Activated CD4-positive, alpha-beta memory T cell treated with anti-CD3 and anti-CD28 coated beads, Interleukin-2, amount 10 ng/mL, durations not matched to agents 7 days and 5 days (primary cell): Measurements from ENCODE around the gene DAPK1. TPM values are rescaled to one million over a fixed set of nuclear protein-coding genes. Genes with fewer than 3 reads are reported as not detected.
"Not testable (repeated sequence)": the region's sequence is repeated elsewhere in the genome, so short reads cannot be mapped to it uniquely, and the experiment has no call there.

Source experiments
- CTCF ChIA-PET: fragments of 350-600 bp; sonication (Branson Sonifier 250); formaldehyde crosslinking; loops from one replicate; lab custom pipeline; 2021; ENCODE audit warnings: antibody characterized with exemption, inconsistent platforms; lab: Charles Lee
- POLR2A ChIA-PET: fragments of 350-600 bp; sonication (Branson Sonifier 250); formaldehyde crosslinking; loops from one replicate; lab custom pipeline; 2021; ENCODE audit warnings: antibody characterized with exemption; lab: Charles Lee
- DNase-seq: peaks from one replicate; pipeline ENCODE4 v3.0.0-alpha.2; 2020
- H3K27ac Mint-ChIP-seq: one replicate; pipeline ENCODE4 v1.8.0; 2021; ENCODE audit warnings: mild to moderate bottlenecking, mixed read lengths
- H3K27me3 Mint-ChIP-seq: one replicate; pipeline ENCODE4 v1.8.0; 2021; ENCODE audit warnings: mixed read lengths
- H3K36me3 Mint-ChIP-seq: one replicate; pipeline ENCODE4 v1.8.0; 2021; ENCODE audit warnings: low read depth, mixed read lengths
- H3K4me1 Mint-ChIP-seq: one replicate; pipeline ENCODE4 v1.8.0; 2021; ENCODE audit warnings: mixed read lengths
- H3K4me3 Mint-ChIP-seq: one replicate; pipeline ENCODE4 v1.8.0; 2021; ENCODE audit warnings: mild to moderate bottlenecking, mixed read lengths
- H3K9me3 Mint-ChIP-seq: one replicate; pipeline ENCODE4 v1.8.0; 2021; ENCODE audit warnings: mixed read lengths
- total RNA-seq, 2 experiments: library from RNA; stranded (reverse); gene quantifications; one replicate each; pipeline ENCODE4 v1.2.3, GENCODE V29; 2021

Gene DAPK1
- total RNA-seq, 2 experiments from 2014 or later: 0.50 to 0.86 TPM

- CTCF ChIA-PET: no interaction called here
- Mint-ChIP-seq H3K27me3 (peaks cover 5% of the 10 kb centered on the region), H3K4me3 (no peak overlapping the region), H3K4me1 (no peaks in the 10 kb centered on the region), H3K36me3 (no peaks in the 10 kb centered on the region), H3K9me3 (no peaks in the 10 kb centered on the region), H3K27ac (no peak overlapping the region)
- POLR2A ChIA-PET: no interaction called here
- no peak for DNase-seq
Measured at GRCh38 chr9:87547671-87548081, 50.0 kb downstream of the DAPK1 start.

GRCh38 chr9:87548159-87548558, 50.5 kb downstream of the DAPK1 start:
- POLR2A ChIA-PET: no interaction called here
- H3K27me3 Mint-ChIP-seq: peaks cover 5% of the 10 kb centered on the region
- H3K4me3 Mint-ChIP-seq: no peak overlapping the region
- no peaks in the 10 kb centered on the region for H3K36me3 Mint-ChIP-seq
- CTCF ChIA-PET: no interaction called here
- no peak for DNase-seq
- no peaks in the 10 kb centered on the region for H3K4me1 Mint-ChIP-seq
- no peaks in the 10 kb centered on the region for H3K9me3 Mint-ChIP-seq
- no peak overlapping the region for H3K27ac Mint-ChIP-seq

- CTCF ChIA-PET, H3K4me1 Mint-ChIP-seq, H3K36me3 Mint-ChIP-seq, H3K27ac Mint-ChIP-seq, H3K4me3 Mint-ChIP-seq, H3K9me3 Mint-ChIP-seq, DNase-seq, H3K27me3 Mint-ChIP-seq, POLR2A ChIA-PET: not testable (repeated sequence)
Measured at GRCh38 chr9:87549088-87549487, 51.4 kb downstream of the DAPK1 start.

GRCh38 chr9:87549791-87550190, 52.1 kb downstream of the DAPK1 start:
- Mint-ChIP-seq H3K27ac (no peak overlapping the region), H3K9me3 (no peaks in the 10 kb centered on the region), H3K4me3 (no peak overlapping the region), H3K36me3 (no peaks in the 10 kb centered on the region), H3K4me1 (no peaks in the 10 kb centered on the region), H3K27me3 (peaks cover 5% of the 10 kb centered on the region)
- ChIA-PET POLR2A (no interaction called here), CTCF (no interaction called here)
- no peak for DNase-seq

- POLR2A ChIA-PET: no interaction called here
- Mint-ChIP-seq H3K27ac (no peak overlapping the region), H3K36me3 (no peaks in the 10 kb centered on the region), H3K27me3 (peaks cover 5% of the 10 kb centered on the region), H3K9me3 (no peaks in the 10 kb centered on the region), H3K4me3 (no peak overlapping the region), H3K4me1 (no peaks in the 10 kb centered on the region)
- no peak for DNase-seq
- CTCF ChIA-PET: no interaction called here
Measured at GRCh38 chr9:87550253-87550954, 52.7 kb downstream of the DAPK1 start.

GRCh38 chr9:87551772-87552217, 54.1 kb downstream of the DAPK1 start:
- Mint-ChIP-seq H3K4me3 (no peak overlapping the region), H3K27me3 (peaks cover 4% of the 10 kb centered on the region), H3K36me3 (no peaks in the 10 kb centered on the region), H3K4me1 (no peaks in the 10 kb centered on the region), H3K27ac (no peak overlapping the region), H3K9me3 (no peaks in the 10 kb centered on the region)
- ChIA-PET POLR2A (no interaction called here), CTCF (no interaction called here)
- DNase-seq: no peak

GRCh38 chr9:87554171-87554910, 56.7 kb downstream of the DAPK1 start:
- DNase-seq: no peak
- Mint-ChIP-seq H3K27ac (no peak overlapping the region), H3K4me1 (no peaks in the 10 kb centered on the region), H3K36me3 (no peaks in the 10 kb centered on the region), H3K9me3 (no peaks in the 10 kb centered on the region), H3K27me3 (peaks cover 1% of the 10 kb centered on the region), H3K4me3 (no peak overlapping the region)
- POLR2A ChIA-PET: no interaction called here
- CTCF ChIA-PET: no interaction called here

DNA sequence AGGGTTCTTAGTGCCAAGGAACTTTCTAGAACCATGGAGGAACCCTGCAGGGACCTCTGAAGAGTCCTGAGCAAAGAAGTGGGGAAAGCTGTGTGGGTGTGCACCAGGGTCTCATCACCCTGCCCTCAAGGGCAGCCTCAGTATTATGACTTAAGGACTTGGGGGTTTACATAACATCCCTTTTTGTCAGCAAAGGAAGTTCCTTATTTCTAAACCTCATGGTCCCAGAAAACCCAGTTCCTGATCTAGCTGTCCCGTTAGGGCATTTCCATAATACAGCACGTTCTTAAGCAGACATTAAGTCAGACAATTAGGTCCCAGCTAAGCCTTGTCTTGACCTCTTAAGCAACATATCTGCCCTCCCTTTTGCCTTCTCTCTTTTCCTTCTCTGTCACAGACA, 57.3 kb downstream of the DAPK1 start:
- ChIA-PET POLR2A (no interaction called here), CTCF (no interaction called here)
- Mint-ChIP-seq H3K4me3 (no peak overlapping the region), H3K36me3 (no peaks in the 10 kb centered on the region), H3K4me1 (no peaks in the 10 kb centered on the region), H3K9me3 (no peaks in the 10 kb centered on the region), H3K27me3 (peaks cover 1% of the 10 kb centered on the region), H3K27ac (no peak overlapping the region)
- DNase-seq: no peak

GRCh38 chr9:87556039-87556438, 58.4 kb downstream of the DAPK1 start:
- H3K27ac Mint-ChIP-seq: no peak overlapping the region
- POLR2A ChIA-PET: no interaction called here
- no peaks in the 10 kb centered on the region for H3K4me1 Mint-ChIP-seq
- DNase-seq: no peak
- H3K27me3 Mint-ChIP-seq: peaks cover 1% of the 10 kb centered on the region
- H3K36me3 Mint-ChIP-seq: no peaks in the 10 kb centered on the region
- no peak overlapping the region for H3K4me3 Mint-ChIP-seq
- no peaks in the 10 kb centered on the region for H3K9me3 Mint-ChIP-seq
- CTCF ChIA-PET: interaction anchor here (0.5 kb wide), 1 partner anchor 769 kb away, joined by 3 read pairs; no protein-coding TSS in a partner anchor

DNA sequence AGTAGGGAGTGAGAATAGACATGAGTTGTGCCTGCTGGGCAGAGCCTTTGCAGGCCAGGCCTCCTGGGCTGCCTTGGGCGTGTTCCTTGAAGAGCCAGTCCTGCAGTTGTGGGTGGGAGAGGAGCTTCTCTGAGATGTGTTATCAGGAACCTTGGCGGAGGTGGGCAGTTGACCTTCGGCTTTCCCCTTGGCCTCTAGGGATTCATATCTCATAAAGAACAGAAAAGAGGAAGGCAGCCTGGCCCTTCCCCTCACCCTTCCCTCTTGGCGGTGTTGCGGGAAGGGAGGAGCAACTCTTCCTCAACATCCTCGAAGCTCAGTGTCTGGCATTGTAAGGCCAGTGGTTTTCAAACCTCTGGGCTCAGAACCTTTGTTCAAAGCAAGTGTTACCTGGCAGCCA, 59.2 kb downstream of the DAPK1 start:
- ChIA-PET POLR2A (no interaction called here), CTCF (no interaction called here)
- no peaks in the 10 kb centered on the region for H3K36me3 Mint-ChIP-seq
- H3K4me3 Mint-ChIP-seq: no peak overlapping the region
- peaks cover 1% of the 10 kb centered on the region for H3K27me3 Mint-ChIP-seq
- no peaks in the 10 kb centered on the region for H3K4me1 Mint-ChIP-seq
- H3K27ac Mint-ChIP-seq: no peak overlapping the region
- DNase-seq: no peak
- no peaks in the 10 kb centered on the region for H3K9me3 Mint-ChIP-seq

- no peaks in the 10 kb centered on the region for H3K36me3 Mint-ChIP-seq
- ChIA-PET POLR2A (no interaction called here), CTCF (no interaction called here)
- no peak overlapping the region for H3K4me3 Mint-ChIP-seq
- no peaks in the 10 kb centered on the region for H3K9me3 Mint-ChIP-seq
- H3K4me1 Mint-ChIP-seq: no peaks in the 10 kb centered on the region
- no peak for DNase-seq
- no peak overlapping the region for H3K27ac Mint-ChIP-seq
- peaks cover 1% of the 10 kb centered on the region for H3K27me3 Mint-ChIP-seq
Measured at GRCh38 chr9:87557996-87558395, 60.3 kb downstream of the DAPK1 start.

- H3K4me1 Mint-ChIP-seq: no peaks in the 10 kb centered on the region
- ChIA-PET POLR2A (no interaction called here), CTCF (no interaction called here)
- no peaks in the 10 kb centered on the region for H3K9me3 Mint-ChIP-seq
- H3K27me3 Mint-ChIP-seq: peaks cover 1% of the 10 kb centered on the region
- no peak overlapping the region for H3K27ac Mint-ChIP-seq
- H3K36me3 Mint-ChIP-seq: no peaks in the 10 kb centered on the region
- no peak overlapping the region for H3K4me3 Mint-ChIP-seq
- no peak for DNase-seq
Measured at GRCh38 chr9:87558606-87559190, 61.0 kb downstream of the DAPK1 start.

- H3K36me3 Mint-ChIP-seq: no peaks in the 10 kb centered on the region
- no peaks in the 10 kb centered on the region for H3K27me3 Mint-ChIP-seq
- ChIA-PET CTCF (no interaction called here), POLR2A (no interaction called here)
- no peak overlapping the region for H3K4me3 Mint-ChIP-seq
- H3K4me1 Mint-ChIP-seq: no peaks in the 10 kb centered on the region
- DNase-seq: no peak
- no peaks in the 10 kb centered on the region for H3K9me3 Mint-ChIP-seq
- H3K27ac Mint-ChIP-seq: no peak overlapping the region
Measured at GRCh38 chr9:87562062-87562461, 64.4 kb downstream of the DAPK1 start.
